IMR-90 (cell line): Measurements from ENCODE around the gene CGN. TPM values are rescaled to one million over a fixed set of nuclear protein-coding genes. Genes with fewer than 3 reads are reported as not detected.

ENCODE experiments used
- ATAC-seq: fragments of 200-7000 bp; cut with Tn5 transposase; 2 replicates; pipeline ENCODE4 v1.9.1; 2020; ENCODE audit warnings: low read depth, mild to moderate bottlenecking, moderate library complexity
- BruUV-seq: library from RNA; stranded (reverse); fragments of 400-500 nt; replicated peaks from 2 replicates; lab custom pipeline; 2021; lab: Mats Ljungman, UMichigan
- CTCF ChIA-PET: fragments of 300-600 bp; formaldehyde crosslinking; extraction: SDS; loops from one replicate; lab custom pipeline; 2021; ENCODE audit warnings: antibody characterized with exemption; lab: Yijun Ruan, JAX
- POLR2A ChIA-PET: fragments of 300-600 bp; sonication (Branson Sonifier 250); formaldehyde crosslinking; loops from one replicate; lab custom pipeline; 2022; ENCODE audit warnings: antibody characterized with exemption; ENCODE audit not compliant: unreplicated experiment; lab: Charles Lee
- DNase-seq: peaks from one replicate; pipeline ENCODE4 v3.0.0; 2013
- H2AFZ ChIP-seq: replicated peaks from 2 replicates; pipeline ENCODE3; 2013; ENCODE audit warnings: low read length, mild to moderate bottlenecking; ENCODE audit not compliant: poor library complexity
- H2AK5ac ChIP-seq: 2 replicates; pipeline ENCODE4 v1.6.1; 2013; ENCODE audit warnings: low read depth, low read length, inconsistent platforms
- H2AK9ac ChIP-seq: replicated peaks from 2 replicates; pipeline ENCODE3; 2013; ENCODE audit warnings: mild to moderate bottlenecking, low read depth, low read length, moderate library complexity; ENCODE audit not compliant: poor library complexity
- H2BK120ac ChIP-seq: 2 replicates; pipeline ENCODE4 v1.6.1; 2013; ENCODE audit warnings: low read depth, low read length, inconsistent platforms
- H2BK15ac ChIP-seq: 3 replicates; pipeline ENCODE4 v1.6.1; 2013; ENCODE audit warnings: low read depth, low read length, inconsistent platforms
- H2BK20ac ChIP-seq: 2 replicates; pipeline ENCODE4 v1.6.1; 2013; ENCODE audit warnings: low read depth, mild to moderate bottlenecking, inconsistent platforms, low read length, moderate library complexity
- H2BK5ac ChIP-seq: 2 replicates; pipeline ENCODE4 v1.6.1; 2013; ENCODE audit warnings: mild to moderate bottlenecking, low read depth, low read length, inconsistent platforms; ENCODE audit not compliant: poor library complexity, severe bottlenecking
- H3K14ac ChIP-seq: replicated peaks from 2 replicates; pipeline ENCODE4 v1.6.1; 2013; ENCODE audit warnings: low read depth, low read length, inconsistent platforms
- H3K18ac ChIP-seq: 2 replicates; pipeline ENCODE4 v1.6.1; 2013; ENCODE audit warnings: low read depth, low read length, control low read depth
- H3K23ac ChIP-seq: 2 replicates; pipeline ENCODE4 v1.6.1; 2013; ENCODE audit warnings: low read depth, low read length, inconsistent platforms
- H3K27ac ChIP-seq: 2 replicates; pipeline ENCODE4 v1.5.1; 2013; ENCODE audit warnings: mild to moderate bottlenecking, control low read depth, low read length; ENCODE audit not compliant: insufficient read depth
- H3K27me3 ChIP-seq: 2 replicates; pipeline ENCODE4 v1.6.1; 2013; ENCODE audit warnings: low read length; ENCODE audit not compliant: control insufficient read depth, insufficient read depth
- H3K36me3 ChIP-seq: 2 replicates; pipeline ENCODE4 v1.6.1; 2013; ENCODE audit warnings: low read length, mixed read lengths; ENCODE audit not compliant: control insufficient read depth, insufficient read depth
- H3K4ac ChIP-seq: 2 replicates; pipeline ENCODE4 v1.6.1; 2013; ENCODE audit warnings: low read depth, low read length, inconsistent platforms
- H3K4me1 ChIP-seq: 2 replicates; pipeline ENCODE4 v1.6.1; 2013; ENCODE audit warnings: low read length, mixed read lengths; ENCODE audit not compliant: control insufficient read depth, insufficient read depth
- H3K4me2 ChIP-seq: 2 replicates; pipeline ENCODE4 v1.6.1; 2013; ENCODE audit warnings: low read depth, mild to moderate bottlenecking, control low read depth, low read length, moderate library complexity
- H3K4me3 ChIP-seq: 2 replicates; pipeline ENCODE4 v1.5.1; 2013; ENCODE audit warnings: low read depth, mild to moderate bottlenecking, control low read depth, low read length, moderate library complexity; ENCODE audit not compliant: insufficient read depth
- H3K56ac ChIP-seq: 2 replicates; pipeline ENCODE4 v1.6.1; 2013; ENCODE audit warnings: low read length, inconsistent platforms; ENCODE audit not compliant: insufficient read depth; ENCODE audit errors: extremely low read depth
- H3K79me1 ChIP-seq, 2 experiments: 2 replicates each; pipeline ENCODE4 v1.6.1; 2013; ENCODE audit warnings: low read length in 2 of 2, inconsistent platforms in 1 of 2, low read depth in 1 of 2
- H3K9ac ChIP-seq: 2 replicates; pipeline ENCODE4 v1.6.1; 2013; ENCODE audit warnings: low read depth, low read length, control low read depth
- H3K9me1 ChIP-seq: 2 replicates; pipeline ENCODE4 v1.6.1; 2013; ENCODE audit warnings: low read length, inconsistent platforms; ENCODE audit not compliant: insufficient read depth
- H3K9me3 ChIP-seq: 2 replicates; pipeline ENCODE4 v1.6.1; 2013; ENCODE audit warnings: low read length; ENCODE audit not compliant: control insufficient read depth, insufficient read depth
- H4K20me1 ChIP-seq: 2 replicates; pipeline ENCODE4 v1.6.1; 2013; ENCODE audit warnings: low read length, inconsistent platforms; ENCODE audit not compliant: insufficient read depth
- H4K5ac ChIP-seq: 2 replicates; pipeline ENCODE4 v1.6.1; 2013; ENCODE audit warnings: mild to moderate bottlenecking, low read depth, low read length, control low read depth
- H4K8ac ChIP-seq, 2 experiments: 2 replicates each; pipeline ENCODE4 v1.6.1; 2013; ENCODE audit warnings: low read depth in 2 of 2, low read length in 2 of 2, control low read depth in 1 of 2, inconsistent platforms in 1 of 2
- H4K91ac ChIP-seq: 2 replicates; pipeline ENCODE4 v1.6.1; 2013; ENCODE audit warnings: low read depth, low read length, inconsistent platforms; ENCODE audit not compliant: insufficient read depth
- BHLHE40 ChIP-seq: fragments of 150-350 bp; IDR thresholded peaks from 2 replicates; pipeline ENCODE4 v1.6.1; 2016; ENCODE audit warnings: mild to moderate bottlenecking, low read depth, low read length
- CEBPB ChIP-seq: IDR thresholded peaks from 2 replicates; pipeline ENCODE4 v1.6.1; 2012; ENCODE audit warnings: low read depth, low read length, improper control_type of control experiment
- CHD1 ChIP-seq: IDR thresholded peaks from 2 replicates; pipeline ENCODE4 v1.6.1; 2012; ENCODE audit warnings: low read depth, low read length, improper control_type of control experiment
- ELK1 ChIP-seq: fragments of 150-350 bp; IDR thresholded peaks from 2 replicates; pipeline ENCODE4 v1.6.1; 2016; ENCODE audit warnings: low read depth, mild to moderate bottlenecking, low read length, moderate library complexity, borderline replicate concordance
- FOS ChIP-seq: fragments of 150-350 bp; IDR thresholded peaks from 2 replicates; pipeline ENCODE4 v1.6.1; 2016; ENCODE audit warnings: low read depth, low read length
- MAFK ChIP-seq: IDR thresholded peaks from 2 replicates; pipeline ENCODE4 v1.6.1; 2012; ENCODE audit warnings: low read depth, low read length, improper control_type of control experiment
- MAZ ChIP-seq: IDR thresholded peaks from 2 replicates; pipeline ENCODE4 v1.6.1; 2012; ENCODE audit warnings: low read depth, mild to moderate bottlenecking, low read length, improper control_type of control experiment, moderate library complexity, borderline replicate concordance
- MXI1 ChIP-seq: IDR thresholded peaks from 2 replicates; pipeline ENCODE4 v1.6.1; 2012; ENCODE audit warnings: low read depth, mild to moderate bottlenecking, low read length, moderate library complexity, borderline replicate concordance
- NFE2L2 ChIP-seq: fragments of 150-350 bp; IDR thresholded peaks from 2 replicates; pipeline ENCODE4 v1.6.1; 2016; ENCODE audit warnings: low read depth, mild to moderate bottlenecking, low read length
- POLR2A ChIP-seq: IDR thresholded peaks from 2 replicates; pipeline ENCODE4 v1.6.1; 2012; ENCODE audit warnings: mild to moderate bottlenecking, low read depth, low read length
- RCOR1 ChIP-seq: IDR thresholded peaks from 2 replicates; pipeline ENCODE4 v1.6.1; 2012; ENCODE audit warnings: mild to moderate bottlenecking, low read length, improper control_type of control experiment; ENCODE audit not compliant: insufficient replicate concordance
- RFX5 ChIP-seq: IDR thresholded peaks from 2 replicates; pipeline ENCODE4 v1.8.0; 2012; ENCODE audit warnings: low read depth, mild to moderate bottlenecking, low read length, moderate library complexity
- SMC3 ChIP-seq: fragments of 150-350 bp; IDR thresholded peaks from 2 replicates; pipeline ENCODE4 v1.6.1; 2016; ENCODE audit warnings: low read depth, mild to moderate bottlenecking, antibody characterized with exemption, low read length, moderate library complexity
- USF2 ChIP-seq: fragments of 150-350 bp; IDR thresholded peaks from 2 replicates; pipeline ENCODE4 v1.6.1; 2017; ENCODE audit warnings: mild to moderate bottlenecking, antibody characterized with exemption, low read length, low read depth
- WGBS, 2 experiments: methylation state at CpG; one replicate each; pipeline versions ENCODE4 v1.1.5 to v1.1.7; 2013; ENCODE audit warnings: missing lambda C conversion rate in 2 of 2; ENCODE audit not compliant: insufficient read length in 1 of 2; ENCODE audit errors: extremely low coverage in 2 of 2; 5-methylcytosine and 5-hydroxymethylcytosine counted together
- dilution Hi-C: fragments of 300-500 bp; cut with HindIII; formaldehyde crosslinking; loops from one replicate; pipeline ENCODE4 v1.14.3; 2018; ENCODE audit warnings: low sequenced_read_pairs; ENCODE audit not compliant: unreplicated experiment
- in situ Hi-C: fragments of 300-500 bp; cut with MboI; formaldehyde crosslinking; loops from 3 replicates; pipeline ENCODE4 v1.14.3; 2019; ENCODE audit warnings: low sequenced_read_pairs, inconsistent platforms, mixed read lengths
- intact Hi-C: fragments of 100-400 bp; cut with micrococcal nuclease; formaldehyde crosslinking; loops from 2 replicates; pipeline ENCODE4 v1.10.0; 2022
- polyA plus RNA-seq, 3 experiments: library from polyadenylated mRNA; depleted of rRNA; stranded (reverse); fragments of >200 nt; gene quantifications; 2 replicates each; pipeline ENCODE4 v1.2.3, GENCODE V29; 2012; ENCODE audit warnings: low replicate concordance in 1 of 3
- total RNA-seq: library from RNA; depleted of rRNA; stranded (reverse); fragments of >200 nt; gene quantifications from 2 replicates; pipeline ENCODE4 v1.2.3, GENCODE V29; 2012

CGN gene
- total and polyA plus RNA-seq, 2 of the 4 experiments (the other 2 are of a cell fraction) = 0.34 to 0.36 TPM

GRCh38 chr1:151512801-151513625, 1.8 kb downstream of the CGN start (continued):
- no peak for TF ChIP-seq BHLHE40

- H3K27ac ChIP-seq = no peak overlapping the region
- H2AK9ac ChIP-seq = no peak overlapping the region
- H3K36me3 ChIP-seq = no peaks in the 10 kb centered on the region
- H3K27me3 ChIP-seq = peaks cover 34% of the 10 kb centered on the region
- H4K20me1 ChIP-seq = no peaks in the 10 kb centered on the region
- H3K23ac ChIP-seq = no peak overlapping the region
- H2BK120ac ChIP-seq = no peak overlapping the region
- H4K5ac ChIP-seq = no peak overlapping the region
- DNase-seq (peak; percentile 22), ATAC-seq (no peak)
- H3K9ac ChIP-seq = no peak overlapping the region
- no peak overlapping the region for H3K4me2 ChIP-seq
- dilution Hi-C loops = no loop called here
- H4K91ac ChIP-seq = no peak overlapping the region
- H2BK15ac ChIP-seq = no peak overlapping the region
- H3K18ac ChIP-seq = no peak overlapping the region
- no peak overlapping the region for H3K4me3 ChIP-seq
- no peaks in the 10 kb centered on the region for H3K79me1 ChIP-seq
- no peak overlapping the region for H2AFZ ChIP-seq
- H3K4ac ChIP-seq = no peak overlapping the region
- no peaks in the 10 kb centered on the region for H3K9me3 ChIP-seq
- ChIA-PET POLR2A (no interaction called here), CTCF (interaction anchor here (0.8 kb wide), 1 partner anchor 13 kb away, joined by 3 read pairs; no protein-coding TSS in a partner anchor)
- BruUV-seq = no TSS peak
- H3K14ac ChIP-seq = no peak overlapping the region
- no peak overlapping the region for H2BK20ac ChIP-seq
- H4K8ac ChIP-seq = no peak overlapping the region
- no peak overlapping the region for H2AK5ac ChIP-seq
- no peak overlapping the region for H3K56ac ChIP-seq
- H2BK5ac ChIP-seq = no peak overlapping the region
- peaks cover 4% of the 10 kb centered on the region for H3K4me1 ChIP-seq
- H3K9me1 ChIP-seq = 0 out of 2 replicates have a peak, but pooled peaks cover 3% of the 10 kb centered on the region
- in situ Hi-C loops = no loop called here
- intact Hi-C loops = loop anchor here (5.0 kb wide), 1 partner anchor 41 kb away; no protein-coding TSS in a partner anchor
- WGBS, 2 experiments = 100% methylated on average over 1 of the region's 6 CpGs; no CpG with 5 or more reads in 1 of the 2 experiments
- TF ChIP-seq USF2 = no peak
- TF ChIP-seq SMC3 = no peak
- TF ChIP-seq MAFK = no peak
- TF ChIP-seq RFX5 = no peak
- TF ChIP-seq RCOR1 = no peak
- no peak for TF ChIP-seq MAZ
- TF ChIP-seq FOS = no peak
- TF ChIP-seq CHD1 = no peak
- TF ChIP-seq MXI1 = no peak
- TF ChIP-seq ELK1 = no peak
- TF ChIP-seq POLR2A = no peak
- no peak for TF ChIP-seq CEBPB
- TF ChIP-seq BHLHE40 = no peak
- no peak for TF ChIP-seq NFE2L2
Observed at GRCh38 chr1:151513626-151514121, 2.5 kb downstream of the CGN start.
